Naive B cell (primary cell): ENCODE measurements around the gene SAAL1. TPM values are rescaled to one million over a fixed set of nuclear protein-coding genes. Genes with fewer than 3 reads are reported as not detected.
"Not testable (repeated sequence)": the region's sequence is repeated elsewhere in the genome, so short reads cannot be mapped to it uniquely, and the experiment has no call there.

Experiments
- ATAC-seq, 2 donors: fragments of 150-1000 bp; cut with Tn5 transposase; 2 replicates each; pipeline ENCODE4 v1.10.0; 2021; ENCODE audit warnings: low read depth in 2 of 2, mild to moderate bottlenecking in 2 of 2, moderate library complexity in 2 of 2
- DNase-seq: peaks from one replicate; pipeline ENCODE4 v3.0.0; 2022
- H3K27ac Mint-ChIP-seq, 6 donors: one replicate each; pipeline ENCODE4 v1.8.0; 2020 to 2022; ENCODE audit warnings: mild to moderate bottlenecking in 6 of 6, mixed read lengths in 6 of 6, moderate library complexity in 5 of 6, inconsistent platforms in 2 of 6
- H3K27me3 Mint-ChIP-seq, 3 donors: one replicate each; pipeline ENCODE4 v1.8.0; 2021 to 2022; ENCODE audit warnings: mixed read lengths in 3 of 3, mild to moderate bottlenecking in 1 of 3
- H3K36me3 Mint-ChIP-seq, 2 donors: one replicate each; pipeline ENCODE4 v1.8.0; 2020 to 2022; ENCODE audit warnings: mixed read lengths in 2 of 2, inconsistent platforms in 1 of 2, mild to moderate bottlenecking in 1 of 2
- H3K4me1 Mint-ChIP-seq, 3 donors: one replicate each; pipeline ENCODE4 v1.8.0; 2020 to 2022; ENCODE audit warnings: mixed read lengths in 3 of 3, inconsistent platforms in 1 of 3, mild to moderate bottlenecking in 1 of 3, moderate library complexity in 1 of 3
- H3K4me3 Mint-ChIP-seq, 8 donors: one replicate each; pipeline ENCODE4 v1.8.0; 2020 to 2022; ENCODE audit warnings: mild to moderate bottlenecking in 8 of 8, mixed read lengths in 8 of 8, moderate library complexity in 8 of 8, inconsistent platforms in 2 of 8
- H3K9me3 Mint-ChIP-seq, 7 donors: one replicate each; pipeline ENCODE4 v1.8.0; 2020 to 2022; ENCODE audit warnings: mixed read lengths in 7 of 7, mild to moderate bottlenecking in 5 of 7, inconsistent platforms in 2 of 7, moderate library complexity in 1 of 7
- polyA plus RNA-seq, 6 donors: library from polyadenylated mRNA; unstranded; fragments of 300-500 nt; fragmentation: Illumina TruSeq; gene quantifications; one replicate each; pipeline ENCODE4 v1.2.3, GENCODE V29; 2021; ENCODE audit warnings: low read depth in 6 of 6

Gene SAAL1, protein sequence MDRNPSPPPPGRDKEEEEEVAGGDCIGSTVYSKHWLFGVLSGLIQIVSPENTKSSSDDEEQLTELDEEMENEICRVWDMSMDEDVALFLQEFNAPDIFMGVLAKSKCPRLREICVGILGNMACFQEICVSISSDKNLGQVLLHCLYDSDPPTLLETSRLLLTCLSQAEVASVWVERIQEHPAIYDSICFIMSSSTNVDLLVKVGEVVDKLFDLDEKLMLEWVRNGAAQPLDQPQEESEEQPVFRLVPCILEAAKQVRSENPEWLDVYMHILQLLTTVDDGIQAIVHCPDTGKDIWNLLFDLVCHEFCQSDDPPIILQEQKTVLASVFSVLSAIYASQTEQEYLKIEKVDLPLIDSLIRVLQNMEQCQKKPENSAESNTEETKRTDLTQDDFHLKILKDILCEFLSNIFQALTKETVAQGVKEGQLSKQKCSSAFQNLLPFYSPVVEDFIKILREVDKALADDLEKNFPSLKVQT
- polyA plus RNA-seq = 10 to 100 TPM in 4 of 6 donors, 1 to 10 TPM in 2; 6.1 to 23.1 (median 15.3) TPM

DNA sequence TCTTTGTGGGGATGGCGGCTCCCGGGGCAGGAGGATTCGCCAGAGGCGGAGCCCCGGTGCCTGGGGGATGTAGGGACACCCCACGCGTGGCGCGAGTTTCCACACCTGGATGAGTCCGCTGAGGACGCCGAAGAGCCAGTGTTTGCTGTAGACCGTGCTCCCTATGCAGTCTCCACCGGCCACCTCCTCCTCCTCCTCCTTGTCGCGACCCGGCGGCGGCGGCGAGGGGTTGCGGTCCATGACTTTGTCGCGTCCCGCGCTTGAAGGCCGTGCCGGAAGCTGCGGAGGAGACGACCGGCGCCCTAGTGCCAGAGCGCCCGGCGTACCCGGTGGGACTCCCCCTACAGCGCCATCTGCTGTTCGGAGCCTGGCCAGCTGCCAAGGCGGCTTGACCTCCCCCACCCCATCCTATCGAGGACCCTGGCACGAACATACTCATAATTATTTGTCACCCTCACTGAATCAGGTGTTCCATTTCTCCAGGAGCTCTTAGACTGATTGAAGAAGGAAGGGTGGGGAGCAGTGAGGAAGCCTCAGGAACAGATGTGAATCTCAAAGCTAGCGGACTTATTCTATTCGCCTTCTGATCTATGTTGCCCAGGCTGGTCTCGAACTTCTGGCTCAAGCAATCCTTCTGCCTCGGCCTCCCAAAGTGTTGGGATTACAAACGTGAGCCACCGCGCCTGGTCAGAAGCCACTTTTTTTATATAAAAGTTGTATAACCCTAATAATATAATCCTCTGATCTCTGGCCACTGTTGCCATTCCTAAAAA lies at the start of gene SAAL1:
SAAL1 (minus strand) TSS at position 281 of the 773 bp plus-strand sequence; CDS start at position 240, 41 bp downstream.
- Mint-ChIP-seq H3K36me3 (peaks cover 9 to 14% of the 10 kb centered on the region in 2 donors), H3K9me3 (peaks cover 0 to 4% (median 0%) of the 10 kb centered on the region in 7 donors), H3K27ac (peak within 1 kb of the TSS; percentile 61 to 94 (median 90)), H3K4me1 (peaks cover 19 to 39% (median 28%) of the 10 kb centered on the region in 3 donors), H3K4me3 (peak within 1 kb of the TSS; percentile 87 to 97 (median 94)), H3K27me3 (peaks cover 14 to 28% (median 18%) of the 10 kb centered on the region in 3 donors)
- peak; percentile 93 to 94 for ATAC-seq
- peak; percentile 86 for DNase-seq

DNA sequence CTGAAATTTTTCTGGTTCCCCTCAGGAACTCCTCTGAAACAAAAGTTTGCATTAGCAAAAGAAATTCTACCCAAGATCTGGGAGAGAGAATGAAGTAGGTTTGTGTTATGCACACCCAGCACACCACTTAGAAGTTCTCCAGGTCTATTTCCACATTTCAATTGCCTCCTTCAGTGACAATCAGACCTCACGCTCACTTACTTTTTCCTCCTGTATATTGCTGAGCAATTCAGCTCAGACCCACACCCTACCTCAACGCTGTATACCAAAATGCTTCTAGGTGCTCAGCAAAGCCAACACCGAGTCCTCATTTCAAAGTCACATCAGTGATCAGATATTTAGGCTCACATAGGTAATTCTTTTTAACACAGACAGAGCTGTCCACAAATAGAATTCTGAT lies 45.7 kb upstream of the SAAL1 start:
- H3K9me3 Mint-ChIP-seq = peaks cover 0 to 8% (median 2%) of the 10 kb centered on the region in 7 donors
- peaks cover 0 to 3% of the 10 kb centered on the region in 2 donors for H3K36me3 Mint-ChIP-seq
- no peak for ATAC-seq
- H3K27ac Mint-ChIP-seq = no peak overlapping the region
- H3K4me1 Mint-ChIP-seq = no peaks in the 10 kb centered on the region
- H3K27me3 Mint-ChIP-seq = peaks cover 32 to 64% (median 63%) of the 10 kb centered on the region in 3 donors
- H3K4me3 Mint-ChIP-seq = no peak overlapping the region
- DNase-seq = no peak

DNA sequence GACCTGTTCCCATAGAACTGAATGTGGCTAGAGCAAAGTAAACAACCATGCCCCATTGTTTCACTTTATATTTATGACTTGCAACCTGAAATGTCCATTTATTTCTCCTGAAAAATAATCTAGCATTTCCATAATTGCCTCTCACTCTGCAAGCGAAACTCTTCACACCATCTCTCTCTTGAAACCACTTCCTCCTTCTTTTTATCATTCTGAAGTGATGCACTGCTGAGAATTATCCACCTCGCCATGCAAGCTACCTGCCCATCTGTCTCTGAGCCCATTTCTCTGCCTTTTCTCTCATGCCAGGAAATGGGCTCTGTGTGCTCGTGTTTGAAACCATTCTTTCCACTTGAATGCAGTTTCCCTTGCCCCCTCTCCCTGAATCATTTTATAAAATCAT lies 40.0 kb upstream of the SAAL1 start:
- Mint-ChIP-seq H3K27ac (peak overlapping the region in 1 of 6 donors; percentile 2), H3K4me1 (peaks cover 0 to 5% (median 2%) of the 10 kb centered on the region in 3 donors), H3K36me3 (no peaks in the 10 kb centered on the region), H3K9me3 (peaks cover 0 to 4% (median 0%) of the 10 kb centered on the region in 7 donors), H3K4me3 (no peak overlapping the region), H3K27me3 (peaks cover 36 to 68% (median 51%) of the 10 kb centered on the region in 3 donors)
- ATAC-seq (no peak), DNase-seq (no peak)

DNA sequence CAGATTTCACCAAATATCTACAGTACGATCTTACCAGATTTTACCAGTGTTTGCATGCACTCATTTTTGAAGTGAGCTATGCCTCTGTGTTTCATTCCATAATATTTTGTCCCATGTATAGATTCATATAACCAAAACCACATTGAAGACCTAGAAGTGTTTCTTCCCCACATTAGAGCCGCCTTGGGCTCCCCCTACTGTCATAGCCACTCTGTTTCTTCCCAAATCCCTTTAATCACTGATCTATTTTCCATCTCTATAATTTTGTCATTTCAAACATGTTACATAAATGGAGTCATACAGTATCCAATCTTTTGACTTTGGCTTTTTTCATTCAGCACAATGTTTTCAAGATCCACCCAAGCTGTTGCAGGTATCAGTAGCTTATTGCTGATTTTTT lies 39.1 kb upstream of the SAAL1 start:
- Mint-ChIP-seq H3K4me1 (peaks cover 0 to 5% (median 2%) of the 10 kb centered on the region in 3 donors), H3K36me3 (no peaks in the 10 kb centered on the region), H3K27ac (no peak overlapping the region), H3K9me3 (peaks cover 0 to 6% (median 0%) of the 10 kb centered on the region in 7 donors), H3K27me3 (peaks cover 31 to 70% (median 45%) of the 10 kb centered on the region in 3 donors), H3K4me3 (peak overlapping the region in 1 of 8 donors; percentile 10)
- no peak for DNase-seq
- ATAC-seq = no peak

DNA sequence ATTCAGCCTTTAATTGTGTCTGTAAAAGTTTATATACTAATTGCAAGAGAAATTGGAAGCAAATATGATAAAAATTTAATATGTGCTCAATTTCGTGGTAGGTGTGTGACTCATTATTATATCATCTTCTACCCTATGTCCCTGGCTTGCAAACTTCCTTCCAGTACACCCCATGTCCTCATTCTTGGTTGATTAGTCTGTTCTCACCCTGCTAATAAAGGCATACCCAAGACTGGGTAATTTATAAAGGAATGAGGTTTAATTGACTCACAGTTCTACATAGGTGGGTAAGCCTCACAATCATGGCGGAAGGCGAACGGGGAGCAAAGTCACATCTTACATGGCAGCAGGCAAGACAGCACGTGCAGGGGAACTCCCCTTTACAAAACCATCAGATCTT lies 38.4 kb upstream of the SAAL1 start:
- DNase-seq (no peak), ATAC-seq (no peak)
- peaks cover 27 to 66% (median 39%) of the 10 kb centered on the region in 3 donors for H3K27me3 Mint-ChIP-seq
- no peak overlapping the region for H3K27ac Mint-ChIP-seq
- H3K36me3 Mint-ChIP-seq = no peaks in the 10 kb centered on the region
- peaks cover 0 to 6% (median 0%) of the 10 kb centered on the region in 7 donors for H3K9me3 Mint-ChIP-seq
- peaks cover 0 to 5% (median 2%) of the 10 kb centered on the region in 3 donors for H3K4me1 Mint-ChIP-seq
- H3K4me3 Mint-ChIP-seq = no peak overlapping the region

DNA sequence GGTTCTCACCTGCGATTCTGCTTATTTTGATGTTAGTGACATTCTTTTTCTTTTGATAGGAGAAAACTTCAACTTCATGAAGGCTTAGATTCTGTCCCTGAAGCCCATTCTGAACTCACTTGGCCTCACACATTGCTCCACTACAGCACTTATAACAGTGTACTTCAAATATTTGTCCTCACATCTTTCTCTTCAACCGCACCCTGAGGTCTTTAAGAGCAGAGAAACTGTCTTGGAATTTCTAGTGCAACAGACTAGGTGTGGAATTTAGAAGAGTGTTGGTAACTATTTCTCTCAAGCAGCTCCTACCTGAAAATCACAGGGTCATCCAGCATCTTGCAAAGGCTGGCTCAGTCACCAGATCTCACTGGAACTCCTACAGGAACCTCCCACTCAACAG lies 34.3 kb upstream of the SAAL1 start:
- no peak for DNase-seq
- H3K27me3 Mint-ChIP-seq = peaks cover 33 to 61% (median 45%) of the 10 kb centered on the region in 3 donors
- H3K36me3 Mint-ChIP-seq = peaks cover 0 to 7% of the 10 kb centered on the region in 2 donors
- no peak overlapping the region for H3K4me3 Mint-ChIP-seq
- ATAC-seq = no peak
- H3K4me1 Mint-ChIP-seq = no peaks in the 10 kb centered on the region
- H3K27ac Mint-ChIP-seq = no peak overlapping the region
- peaks cover 0 to 3% (median 0%) of the 10 kb centered on the region in 7 donors for H3K9me3 Mint-ChIP-seq

DNA sequence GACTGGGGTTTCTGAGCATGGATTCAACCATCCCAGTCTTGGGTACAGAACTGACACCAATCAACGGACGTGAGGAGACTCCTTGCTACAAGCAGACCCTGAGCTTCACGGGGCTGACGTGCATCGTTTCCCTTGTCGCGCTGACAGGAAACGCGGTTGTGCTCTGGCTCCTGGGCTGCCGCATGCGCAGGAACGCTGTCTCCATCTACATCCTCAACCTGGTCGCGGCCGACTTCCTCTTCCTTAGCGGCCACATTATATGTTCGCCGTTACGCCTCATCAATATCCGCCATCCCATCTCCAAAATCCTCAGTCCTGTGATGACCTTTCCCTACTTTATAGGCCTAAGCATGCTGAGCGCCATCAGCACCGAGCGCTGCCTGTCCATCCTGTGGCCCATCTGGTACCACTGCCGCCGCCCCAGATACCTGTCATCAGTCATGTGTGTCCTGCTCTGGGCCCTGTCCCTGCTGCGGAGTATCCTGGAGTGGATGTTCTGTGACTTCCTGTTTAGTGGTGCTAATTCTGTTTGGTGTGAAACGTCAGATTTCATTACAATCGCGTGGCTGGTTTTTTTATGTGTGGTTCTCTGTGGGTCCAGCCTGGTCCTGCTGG lies 31.4 kb upstream of the SAAL1 start:
- no peak for ATAC-seq
- H3K4me1 Mint-ChIP-seq = no peaks in the 10 kb centered on the region
- peaks cover 0 to 3% (median 0%) of the 10 kb centered on the region in 7 donors for H3K9me3 Mint-ChIP-seq
- H3K4me3 Mint-ChIP-seq = no peak overlapping the region
- peaks cover 37 to 49% (median 44%) of the 10 kb centered on the region in 3 donors for H3K27me3 Mint-ChIP-seq
- no peak for DNase-seq
- peaks cover 0 to 7% of the 10 kb centered on the region in 2 donors for H3K36me3 Mint-ChIP-seq
- no peak overlapping the region for H3K27ac Mint-ChIP-seq

DNA sequence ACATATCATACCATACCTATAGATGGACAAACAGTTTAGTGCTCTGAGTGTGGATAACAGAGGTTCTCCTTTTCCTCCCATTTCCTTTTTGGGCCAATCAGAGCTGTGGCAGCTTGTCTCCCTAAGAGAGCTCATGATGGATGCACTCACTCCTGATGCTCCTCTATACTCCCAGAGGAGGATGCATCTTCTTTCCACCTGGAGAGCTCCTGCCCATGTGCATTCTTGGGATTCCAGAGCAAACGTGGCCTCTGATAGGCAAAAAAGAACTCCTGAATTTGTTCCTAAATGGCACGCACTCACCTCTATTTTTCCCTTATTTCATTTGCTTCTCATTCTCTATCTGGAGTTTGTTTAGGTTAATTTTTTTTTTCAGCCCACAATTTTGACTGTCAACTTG lies 29.4 kb upstream of the SAAL1 start:
- peaks cover 0 to 7% of the 10 kb centered on the region in 2 donors for H3K36me3 Mint-ChIP-seq
- no peak overlapping the region for H3K4me3 Mint-ChIP-seq
- H3K27me3 Mint-ChIP-seq = peaks cover 50 to 56% (median 55%) of the 10 kb centered on the region in 3 donors
- H3K9me3 Mint-ChIP-seq = peaks cover 0 to 4% (median 0%) of the 10 kb centered on the region in 7 donors
- ATAC-seq (no peak), DNase-seq (no peak)
- H3K4me1 Mint-ChIP-seq = no peaks in the 10 kb centered on the region
- no peak overlapping the region for H3K27ac Mint-ChIP-seq

DNA sequence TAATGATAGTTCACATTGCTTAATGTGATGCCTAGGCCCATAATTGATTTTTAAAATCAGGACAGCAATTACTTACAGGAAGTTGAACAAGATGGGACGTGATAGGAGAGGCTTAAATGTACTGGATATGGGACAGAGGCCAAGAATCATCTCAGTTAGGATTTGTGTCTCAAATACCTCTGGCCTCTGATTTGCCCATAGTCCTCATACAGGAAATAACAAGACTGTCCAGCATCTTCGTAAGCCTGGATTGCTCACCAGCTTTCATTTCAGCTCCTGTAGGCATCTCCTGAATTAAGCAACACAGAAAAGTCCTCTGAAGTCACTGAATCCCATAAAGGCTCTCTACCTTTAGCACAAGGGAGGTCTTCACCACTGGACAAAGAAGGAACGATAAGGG lies 26.5 kb upstream of the SAAL1 start, which contains the start of gene MRGPRX3:
MRGPRX3 (plus strand) TSS at position 231 of the 400 bp plus-strand sequence. CDS start 4,632 bp downstream, outside the sequence.
- ATAC-seq (no peak), DNase-seq (no peak)
- peaks cover 0 to 4% (median 0%) of the 10 kb centered on the region in 7 donors for H3K9me3 Mint-ChIP-seq
- peaks cover 0 to 2% of the 10 kb centered on the region in 2 donors for H3K36me3 Mint-ChIP-seq
- no peaks in the 10 kb centered on the region for H3K4me1 Mint-ChIP-seq
- H3K27ac Mint-ChIP-seq = peak within 1 kb of the TSS in 1 of 6 donors; percentile 45
- peaks cover 61 to 71% (median 69%) of the 10 kb centered on the region in 3 donors for H3K27me3 Mint-ChIP-seq
- no peak within 1 kb of the TSS for H3K4me3 Mint-ChIP-seq

DNA sequence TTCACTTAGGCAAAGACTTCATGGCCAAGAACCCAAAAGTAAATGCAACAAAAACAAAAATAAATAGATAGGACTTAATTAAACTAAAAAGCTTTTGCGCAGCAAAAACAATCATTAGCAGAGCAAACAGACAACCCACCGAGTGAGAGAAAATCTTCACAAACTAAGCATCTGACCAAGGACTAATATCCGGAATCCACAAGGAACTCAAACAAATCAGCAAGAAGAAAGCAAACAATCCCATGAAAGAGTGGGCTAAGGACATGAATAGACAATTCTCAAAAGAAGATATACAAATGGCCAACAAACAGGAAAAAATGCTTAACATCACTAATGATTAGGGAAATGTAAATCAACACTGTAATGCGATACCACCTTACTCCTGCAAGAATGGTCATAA lies 25.2 kb upstream of the SAAL1 start:
- not testable (repeated sequence) for H3K27ac Mint-ChIP-seq, ATAC-seq, H3K4me3 Mint-ChIP-seq, H3K4me1 Mint-ChIP-seq, H3K9me3 Mint-ChIP-seq, H3K36me3 Mint-ChIP-seq, DNase-seq
- peaks cover 61 to 73% (median 65%) of the 10 kb centered on the region in 3 donors for H3K27me3 Mint-ChIP-seq

DNA sequence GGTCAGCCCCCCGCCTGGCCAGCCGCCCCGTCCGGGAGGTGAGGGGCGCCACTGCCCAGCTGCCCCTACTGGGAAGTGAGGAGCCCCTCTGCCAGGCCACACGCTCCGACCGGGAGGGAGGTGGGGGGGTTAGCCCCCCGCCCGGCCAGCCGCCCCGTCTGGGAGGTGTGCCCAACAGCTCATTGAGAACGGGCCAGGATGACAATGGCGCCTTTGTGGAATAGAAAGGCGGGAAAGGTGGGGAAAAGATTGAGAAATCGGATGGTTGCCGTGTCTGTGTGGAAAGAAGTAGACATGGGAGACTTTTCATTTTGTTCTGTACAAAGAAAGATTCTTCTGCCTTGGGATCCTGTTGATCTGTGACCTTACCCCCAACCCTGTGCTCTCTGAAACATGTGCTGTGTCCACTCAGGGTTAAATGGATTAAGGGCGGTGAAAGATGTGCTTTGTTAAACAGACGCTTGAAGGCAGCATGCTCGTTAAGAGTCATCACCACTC lies 15.5 kb upstream of the SAAL1 start:
- H3K27me3 Mint-ChIP-seq = peaks cover 0 to 30% (median 16%) of the 10 kb centered on the region in 3 donors

DNA sequence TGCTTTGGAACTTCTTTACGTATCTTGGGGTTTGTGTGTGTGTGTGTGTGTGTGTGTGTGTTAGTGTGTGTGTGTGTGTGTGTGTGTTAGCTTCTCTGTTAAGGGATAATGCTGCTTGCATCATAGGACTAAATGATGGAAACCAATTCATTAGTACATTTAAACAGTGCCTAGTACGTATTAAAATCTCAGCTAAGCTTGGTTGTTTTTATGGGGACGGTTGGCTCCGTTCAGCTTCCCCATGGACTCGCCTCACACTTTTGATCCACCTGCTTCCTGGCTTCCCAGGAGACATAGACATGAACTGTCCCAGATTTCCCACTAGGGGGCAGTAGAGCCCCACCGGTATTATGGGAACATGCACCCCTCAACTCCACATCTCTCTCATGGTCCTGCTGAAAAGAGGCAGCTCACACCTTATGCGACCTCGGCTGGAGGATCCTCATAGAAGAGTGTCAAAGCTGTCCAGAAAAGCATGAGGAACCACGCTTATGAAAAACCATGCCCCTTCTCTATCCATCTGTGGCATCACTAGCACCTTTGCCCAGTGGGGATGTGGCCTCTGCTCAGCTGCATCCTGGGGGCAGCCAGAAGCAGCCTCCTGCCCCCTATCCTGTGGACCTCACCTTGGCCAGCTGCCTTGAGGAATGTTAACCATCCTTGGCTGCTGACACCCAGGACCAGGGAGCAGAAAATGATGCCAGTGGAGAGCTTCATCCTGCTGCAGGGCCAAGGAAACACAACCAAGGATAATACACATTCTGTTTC lies 9.7 kb upstream of the SAAL1 start:
- Mint-ChIP-seq H3K36me3 (no peaks in the 10 kb centered on the region), H3K27me3 (peaks cover 36 to 64% (median 44%) of the 10 kb centered on the region in 3 donors)
- peak; percentile 92 to 95 for ATAC-seq

More for the DNA sequence above, 15.5 kb upstream of the SAAL1 start:
- DNase-seq, H3K36me3 Mint-ChIP-seq, H3K9me3 Mint-ChIP-seq, H3K4me3 Mint-ChIP-seq, H3K4me1 Mint-ChIP-seq, ATAC-seq, H3K27ac Mint-ChIP-seq: not testable (repeated sequence)

More for the DNA sequence above, 9.7 kb upstream of the SAAL1 start:
- H3K27ac Mint-ChIP-seq = peak overlapping the region in 2 of 6 donors; percentile 40 to 64
- DNase-seq = peak; percentile 69
- peaks cover 0 to 6% (median 5%) of the 10 kb centered on the region in 3 donors for H3K4me1 Mint-ChIP-seq
- H3K9me3 Mint-ChIP-seq = no peaks in the 10 kb centered on the region
- no peak overlapping the region for H3K4me3 Mint-ChIP-seq
